Measurements from ENCODE around the gene MYO10. TPM values are rescaled to one million over a fixed set of nuclear protein-coding genes. Genes with fewer than 3 reads are reported as not detected.

The MYO10 gene
- total and polyA plus RNA-seq, 2 donors (not counting 3 experiments of a cell fraction or from before 2014, with no cell fraction given) = 36.0 to 148 TPM

DNA sequence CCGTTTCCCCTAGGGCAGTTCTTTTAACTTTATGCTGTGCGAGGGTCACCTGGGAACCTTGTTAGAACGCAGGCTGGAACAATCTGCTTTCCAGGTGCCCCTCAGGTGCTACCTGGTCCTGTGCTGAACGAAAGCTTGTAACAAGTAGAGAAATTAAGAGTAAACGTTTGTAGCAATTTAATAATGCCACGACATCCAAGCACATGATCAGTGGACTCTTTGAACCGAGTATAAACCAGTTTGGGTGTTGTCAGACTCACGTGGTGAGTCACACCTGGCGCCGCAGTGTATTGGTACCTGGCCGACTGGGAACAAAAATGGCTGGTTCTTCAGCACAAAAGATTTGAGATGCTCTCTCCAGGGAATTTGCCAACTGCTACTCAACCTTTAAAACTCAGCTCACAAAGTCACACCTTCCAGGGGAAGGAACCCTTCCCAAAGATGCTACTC, 926 bp upstream of the MYO10 start:
- POLR2A ChIA-PET = interaction anchor here (0.9 to 1.4 kb wide), 2 partner anchors 21 to 195 kb away, joined by 3 to 7 read pairs; no protein-coding TSS in a partner anchor
- Histone ChIP-seq H3K27me3 (ENCODE audit: control insufficient read depth in 2 of 2, insufficient read depth in 2 of 2, low read length in 2 of 2) (no peaks in the 10 kb centered on the region), H3K9ac (replicated peaks; ENCODE audit: extremely low read depth, insufficient read depth, low read length) (peak overlapping the region; percentile 83), H3K4me3 (replicated peaks in 1 of 3; ENCODE audit: insufficient read depth in 1 of 3, low read depth in 1 of 3, low read length in 3 of 3) (peak overlapping the region in 2 of 3 experiments; percentile 83 to 85), H3K36me3 (ENCODE audit: control insufficient read depth in 2 of 2, extremely low read depth in 1 of 2, insufficient read depth in 2 of 2, low read length in 2 of 2) (no peaks in the 10 kb centered on the region), H3K27ac (ENCODE audit: insufficient read depth, low read depth, low read length) (peak overlapping the region; percentile 67), H2AFZ (ENCODE audit: low read depth, low read length) (peak overlapping the region; percentile 95), H3K9me3 (replicated peaks; ENCODE audit: control insufficient read depth, insufficient read depth, low read length) (no peaks in the 10 kb centered on the region), H4K20me1 (replicated peaks; ENCODE audit: control insufficient read depth, extremely low read depth, insufficient read depth, low read length) (peaks cover 10% of the 10 kb centered on the region), H3K79me2 (ENCODE audit: control insufficient read depth, insufficient read depth, low read length) (peaks cover 40% of the 10 kb centered on the region), H3K4me1 (ENCODE audit: control insufficient read depth, extremely low read depth, insufficient read depth, low read length) (peaks cover 32% of the 10 kb centered on the region), H3K9me1 (replicated peaks; ENCODE audit: control insufficient read depth, extremely low read depth, insufficient read depth, low read length) (no peaks in the 10 kb centered on the region), H3K4me2 (ENCODE audit: insufficient read depth, low read length) (peak overlapping the region; percentile 85)
- FAIRE-seq = no peak
- CTCF ChIA-PET = interaction anchor here (1.0 to 12.0 kb wide), 6 partner anchors 13 to 253 kb away, joined by 4 to 257 read pairs (median 7); no protein-coding TSS in a partner anchor
- intact Hi-C loops (cut with micrococcal nuclease) = loop anchor here (1.0 to 10.0 kb wide), 6 partner anchors 21 to 242 kb away; no protein-coding TSS in a partner anchor
- no peak for DNase-seq (ENCODE audit: low read depth, low spot score)
- TF ChIP-seq, protein P1, sequence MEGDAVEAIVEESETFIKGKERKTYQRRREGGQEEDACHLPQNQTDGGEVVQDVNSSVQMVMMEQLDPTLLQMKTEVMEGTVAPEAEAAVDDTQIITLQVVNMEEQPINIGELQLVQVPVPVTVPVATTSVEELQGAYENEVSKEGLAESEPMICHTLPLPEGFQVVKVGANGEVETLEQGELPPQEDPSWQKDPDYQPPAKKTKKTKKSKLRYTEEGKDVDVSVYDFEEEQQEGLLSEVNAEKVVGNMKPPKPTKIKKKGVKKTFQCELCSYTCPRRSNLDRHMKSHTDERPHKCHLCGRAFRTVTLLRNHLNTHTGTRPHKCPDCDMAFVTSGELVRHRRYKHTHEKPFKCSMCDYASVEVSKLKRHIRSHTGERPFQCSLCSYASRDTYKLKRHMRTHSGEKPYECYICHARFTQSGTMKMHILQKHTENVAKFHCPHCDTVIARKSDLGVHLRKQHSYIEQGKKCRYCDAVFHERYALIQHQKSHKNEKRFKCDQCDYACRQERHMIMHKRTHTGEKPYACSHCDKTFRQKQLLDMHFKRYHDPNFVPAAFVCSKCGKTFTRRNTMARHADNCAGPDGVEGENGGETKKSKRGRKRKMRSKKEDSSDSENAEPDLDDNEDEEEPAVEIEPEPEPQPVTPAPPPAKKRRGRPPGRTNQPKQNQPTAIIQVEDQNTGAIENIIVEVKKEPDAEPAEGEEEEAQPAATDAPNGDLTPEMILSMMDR (IDR thresholded peaks at IDR 0.05; ENCODE audit: extremely low read depth in 1 of 2, insufficient read depth in 1 of 2, low read depth in 1 of 2, low read length in 2 of 2) = no peak
- TF ChIP-seq GATA2 (IDR thresholded peaks at IDR 0.05; ENCODE audit: insufficient read depth, insufficient read length, low read depth, low read length) = no peak
- no peak for TF ChIP-seq FOS (IDR thresholded peaks at IDR 0.05; ENCODE audit: borderline replicate concordance, insufficient read depth, low read length)
- TF ChIP-seq MAX (IDR thresholded peaks at IDR 0.05; ENCODE audit: insufficient read depth, insufficient read length) = no peak
- no peak for TF ChIP-seq POLR2A (IDR thresholded peaks at IDR 0.05; ENCODE audit: low read depth, low read length)
- no peak for TF ChIP-seq EZH2 (IDR thresholded peaks at IDR 0.05; ENCODE audit: borderline replicate concordance, low read depth, low read length, severe bottlenecking)
- dilution Hi-C loops (cut with MboI; ENCODE audit: extremely low pct_ligation_motif_present, low sequenced_read_pairs) = no loop called here
- no TSS peak for BruUV-seq (replicated peaks)
